ENCODE data around the gene KCNQ1.

- TF ChIP-seq GATA2 (IDR thresholded peaks at IDR 0.05; ENCODE audit: low read depth, low read length), result no peak
- TF ChIP-seq GATA3 (IDR thresholded peaks at IDR 0.05; ENCODE audit: low read depth, low read length), result no peak
Measured at GRCh38 chr11:2406878-2407410, 37.9 kb upstream of the KCNQ1 start.
